ENCODE measurements around the gene EYA2. TPM values are rescaled to one million over a fixed set of nuclear protein-coding genes. Genes with fewer than 3 reads are reported as not detected.
A peak's percentile ranks its signal among the peaks of the same experiment; 100 is the strongest.

The EYA2 gene
- total RNA-seq, 2 experiments from 2014 or later = not detected

- H3K4me1 Mint-ChIP-seq (ENCODE audit: low read depth) = no peaks in the 10 kb centered on the region
- CTCF ChIA-PET = no interaction called here
- no peaks in the 10 kb centered on the region for H3K27me3 Mint-ChIP-seq (ENCODE audit: low read depth)
- no peak overlapping the region for H3K27ac Mint-ChIP-seq
- DNase-seq = no peak
- H3K4me3 Mint-ChIP-seq = no peak overlapping the region
- intact Hi-C loops (cut with micrococcal nuclease) = no loop called here
- no peaks in the 10 kb centered on the region for H3K9me3 Mint-ChIP-seq
- peaks cover 23% of the 10 kb centered on the region for H3K36me3 Mint-ChIP-seq (ENCODE audit: low read depth)
Observed at GRCh38 chr20:47230811-47231256, 336.2 kb downstream of the EYA2 start.

GRCh38 chr20:47231382-47232039 lies 336.9 kb downstream of the EYA2 start:
- H3K27ac Mint-ChIP-seq = no peak overlapping the region
- CTCF ChIA-PET = interaction anchor here (0.6 kb wide), 1 partner anchor 392 kb away, joined by 3 read pairs; no protein-coding TSS in a partner anchor
- no peaks in the 10 kb centered on the region for H3K27me3 Mint-ChIP-seq (ENCODE audit: low read depth)
- peaks cover 25% of the 10 kb centered on the region for H3K36me3 Mint-ChIP-seq (ENCODE audit: low read depth)
- no peak overlapping the region for H3K4me3 Mint-ChIP-seq
- H3K4me1 Mint-ChIP-seq (ENCODE audit: low read depth) = no peaks in the 10 kb centered on the region
- intact Hi-C loops (cut with micrococcal nuclease) = no loop called here
- no peak for DNase-seq
- no peaks in the 10 kb centered on the region for H3K9me3 Mint-ChIP-seq

- intact Hi-C loops (cut with micrococcal nuclease) = no loop called here
- Mint-ChIP-seq H3K27ac (no peak overlapping the region), H3K4me3 (no peak overlapping the region), H3K9me3 (no peaks in the 10 kb centered on the region), H3K27me3 (ENCODE audit: low read depth) (no peaks in the 10 kb centered on the region), H3K4me1 (ENCODE audit: low read depth) (no peaks in the 10 kb centered on the region), H3K36me3 (ENCODE audit: low read depth) (peaks cover 29% of the 10 kb centered on the region)
- no peak for DNase-seq
- CTCF ChIA-PET = interaction anchor here (0.7 to 0.9 kb wide), 2 partner anchors 56 to 459 kb away, joined by 3 to 5 read pairs; no protein-coding TSS in a partner anchor
Observed at GRCh38 chr20:47232518-47232917, 337.9 kb downstream of the EYA2 start.

GRCh38 chr20:47233333-47234188 lies 338.9 kb downstream of the EYA2 start:
- no peak overlapping the region for H3K4me3 Mint-ChIP-seq
- CTCF ChIA-PET = interaction anchor here (0.9 to 1.2 kb wide), 3 partner anchors 150 to 458 kb away, joined by 3 read pairs; no protein-coding TSS in a partner anchor
- H3K27ac Mint-ChIP-seq = no peak overlapping the region
- no peaks in the 10 kb centered on the region for H3K27me3 Mint-ChIP-seq (ENCODE audit: low read depth)
- peaks cover 31% of the 10 kb centered on the region for H3K36me3 Mint-ChIP-seq (ENCODE audit: low read depth)
- H3K9me3 Mint-ChIP-seq = no peaks in the 10 kb centered on the region
- intact Hi-C loops (cut with micrococcal nuclease) = no loop called here
- DNase-seq = no peak
- H3K4me1 Mint-ChIP-seq (ENCODE audit: low read depth) = no peaks in the 10 kb centered on the region

- intact Hi-C loops (cut with micrococcal nuclease) = no loop called here
- H3K36me3 Mint-ChIP-seq (ENCODE audit: low read depth) = peaks cover 36% of the 10 kb centered on the region
- DNase-seq = no peak
- no peaks in the 10 kb centered on the region for H3K9me3 Mint-ChIP-seq
- no peaks in the 10 kb centered on the region for H3K4me1 Mint-ChIP-seq (ENCODE audit: low read depth)
- no peak overlapping the region for H3K27ac Mint-ChIP-seq
- CTCF ChIA-PET = interaction anchor here (0.7 to 1.8 kb wide), 5 partner anchors 16 to 428 kb away, joined by 3 to 7 read pairs (median 3); no protein-coding TSS in a partner anchor
- no peaks in the 10 kb centered on the region for H3K27me3 Mint-ChIP-seq (ENCODE audit: low read depth)
- H3K4me3 Mint-ChIP-seq = no peak overlapping the region
Observed at GRCh38 chr20:47235111-47235510, 340.5 kb downstream of the EYA2 start.

GRCh38 chr20:47235853-47236638 lies 341.4 kb downstream of the EYA2 start:
- CTCF ChIA-PET = interaction anchor here (1.7 to 1.8 kb wide), 2 partner anchors 37 to 148 kb away, joined by 5 to 7 read pairs; no protein-coding TSS in a partner anchor
- Mint-ChIP-seq H3K36me3 (ENCODE audit: low read depth) (peaks cover 35% of the 10 kb centered on the region), H3K9me3 (no peaks in the 10 kb centered on the region), H3K4me3 (no peak overlapping the region), H3K27ac (peak overlapping the region; percentile 11), H3K27me3 (ENCODE audit: low read depth) (no peaks in the 10 kb centered on the region), H3K4me1 (ENCODE audit: low read depth) (no peaks in the 10 kb centered on the region)
- no peak for DNase-seq
- intact Hi-C loops (cut with micrococcal nuclease) = no loop called here

GRCh38 chr20:47236639-47236900 lies 341.9 kb downstream of the EYA2 start:
- Mint-ChIP-seq H3K36me3 (ENCODE audit: low read depth) (peaks cover 34% of the 10 kb centered on the region), H3K4me3 (no peak overlapping the region), H3K27me3 (ENCODE audit: low read depth) (no peaks in the 10 kb centered on the region), H3K9me3 (no peaks in the 10 kb centered on the region), H3K4me1 (ENCODE audit: low read depth) (no peaks in the 10 kb centered on the region), H3K27ac (peak overlapping the region; percentile 11)
- intact Hi-C loops (cut with micrococcal nuclease) = no loop called here
- DNase-seq = no peak
- CTCF ChIA-PET = interaction anchor here (1.7 to 1.8 kb wide), 2 partner anchors 36 to 148 kb away, joined by 5 to 7 read pairs; no protein-coding TSS in a partner anchor

- H3K27ac Mint-ChIP-seq = peak overlapping the region; percentile 30
- no peaks in the 10 kb centered on the region for H3K27me3 Mint-ChIP-seq (ENCODE audit: low read depth)
- H3K9me3 Mint-ChIP-seq = no peaks in the 10 kb centered on the region
- peaks cover 31% of the 10 kb centered on the region for H3K36me3 Mint-ChIP-seq (ENCODE audit: low read depth)
- no peak for DNase-seq
- CTCF ChIA-PET = no interaction called here
- intact Hi-C loops (cut with micrococcal nuclease) = no loop called here
- no peaks in the 10 kb centered on the region for H3K4me1 Mint-ChIP-seq (ENCODE audit: low read depth)
- H3K4me3 Mint-ChIP-seq = no peak overlapping the region
Observed at GRCh38 chr20:47237715-47238114, 343.1 kb downstream of the EYA2 start.

Small RNA genes lying within 50 kb of the gene (microRNA-seq; reads per million reads assigned to microRNA genes)
- not detected for gene MIR3616 (ENCODE audit: borderline microRNAs expressed, borderline replicate concordance)

Other genes starting within 250 kb of the EYA2 start
- not detected for gene SLC13A3, start 243.4 kb upstream of the EYA2 start, total RNA-seq
- gene TP53RK, start 205.4 kb upstream of the EYA2 start, total RNA-seq = 1 to 10 TPM; 7.8 to 8.3 TPM
- not detected for gene SLC2A10, start 185.2 kb upstream of the EYA2 start, total RNA-seq

All from activated naive CD4-positive, alpha-beta T cell treated with anti-CD3 and anti-CD28 coated beads for 36 hours (primary cell).